Karpas-422 (cell line): ENCODE results near the gene TTC34. TPM values are rescaled to one million over a fixed set of nuclear protein-coding genes. Genes with fewer than 3 reads are reported as not detected.

Experiments used
- DNase-seq: peaks from one replicate; pipeline ENCODE4 v3.0.0-alpha.2; 2015
- H2AFZ ChIP-seq: fragments of 200-600 bp; sonication (generic); 2 replicates; pipeline ENCODE4 v1.6.1; 2014; ENCODE audit warnings: antibody characterized with exemption, low read length, mixed read lengths
- H3K27ac ChIP-seq: fragments of 200-600 bp; sonication (generic); 2 replicates; pipeline ENCODE4 v1.5.1; 2014; ENCODE audit warnings: mild to moderate bottlenecking, low read length, moderate library complexity
- H3K27me3 ChIP-seq: fragments of 200-600 bp; sonication (generic); 2 replicates; pipeline ENCODE4 v1.6.1; 2014; ENCODE audit warnings: low read length, mixed read lengths
- H3K36me3 ChIP-seq: fragments of 200-600 bp; sonication (generic); 2 replicates; pipeline ENCODE4 v1.6.1; 2014; ENCODE audit warnings: low read length, mixed read lengths; ENCODE audit not compliant: insufficient read depth
- H3K4me1 ChIP-seq: fragments of 200-600 bp; sonication (generic); 2 replicates; pipeline ENCODE4 v1.6.1; 2014; ENCODE audit warnings: mild to moderate bottlenecking, low read length, mixed read lengths
- H3K4me2 ChIP-seq: fragments of 200-600 bp; sonication (generic); 2 replicates; pipeline ENCODE4 v1.6.1; 2014; ENCODE audit warnings: low read length, low read depth, mild to moderate bottlenecking; ENCODE audit not compliant: poor library complexity, severe bottlenecking
- H3K4me3 ChIP-seq: fragments of 200-600 bp; sonication (generic); 2 replicates; pipeline ENCODE4 v1.5.1; 2014; ENCODE audit warnings: mild to moderate bottlenecking, antibody characterized with exemption, low read length, mixed read lengths
- H3K79me2 ChIP-seq: fragments of 200-600 bp; sonication (generic); 2 replicates; pipeline ENCODE4 v1.6.1; 2014; ENCODE audit warnings: mild to moderate bottlenecking, low read length, mixed read lengths
- H3K9ac ChIP-seq: fragments of 200-600 bp; sonication (generic); 2 replicates; pipeline ENCODE4 v1.6.0; 2014; ENCODE audit warnings: low read length
- H3K9me2 ChIP-seq: fragments of 200-600 bp; sonication (generic), shearing (Covaris generic); replicated peaks from 2 replicates; pipeline ENCODE4 v1.6.0; 2014; ENCODE audit warnings: mild to moderate bottlenecking, low read length, moderate library complexity; ENCODE audit not compliant: insufficient read depth
- H3K9me3 ChIP-seq: fragments of 300-700, 200-600 bp; sonication (generic); 2 replicates; pipeline ENCODE4 v1.6.1; 2014; ENCODE audit warnings: low read length, mixed read lengths
- H4K20me1 ChIP-seq: fragments of 200-600 bp; sonication (generic); 2 replicates; pipeline ENCODE4 v1.6.1; 2014; ENCODE audit warnings: mild to moderate bottlenecking, antibody characterized with exemption, low read length, low read depth; ENCODE audit not compliant: insufficient read depth
- total RNA-seq: library from RNA; depleted of rRNA; stranded (reverse); fragments of >200 nt; shearing (Covaris generic); gene quantifications from 2 replicates; pipeline ENCODE4 v1.2.3, GENCODE V29; 2014; ENCODE audit warnings: low replicate concordance

Gene TTC34
- total RNA-seq, 1 experiment from 2014 or later, result 1.0 TPM

- no peak for DNase-seq
- Histone ChIP-seq H4K20me1 (no peaks in the 10 kb centered on the region), H3K79me2 (no peaks in the 10 kb centered on the region), H2AFZ (no peak overlapping the region), H3K9ac (no peak overlapping the region), H3K27me3 (no peaks in the 10 kb centered on the region), H3K9me2 (no peaks in the 10 kb centered on the region), H3K27ac (no peak overlapping the region), H3K4me2 (no peak overlapping the region), H3K36me3 (no peaks in the 10 kb centered on the region), H3K4me1 (no peaks in the 10 kb centered on the region), H3K9me3 (no peaks in the 10 kb centered on the region), H3K4me3 (no peak overlapping the region)
Observed at GRCh38 chr1:2807036-2807435, 5.5 kb upstream of the TTC34 start.

- Histone ChIP-seq H4K20me1 (no peaks in the 10 kb centered on the region), H2AFZ (no peak overlapping the region), H3K27ac (no peak overlapping the region), H3K9me3 (no peaks in the 10 kb centered on the region), H3K36me3 (no peaks in the 10 kb centered on the region), H3K79me2 (no peaks in the 10 kb centered on the region), H3K4me2 (no peak overlapping the region), H3K4me3 (no peak overlapping the region), H3K9ac (no peak overlapping the region), H3K4me1 (no peaks in the 10 kb centered on the region), H3K27me3 (no peaks in the 10 kb centered on the region), H3K9me2 (no peaks in the 10 kb centered on the region)
- no peak for DNase-seq
Observed at GRCh38 chr1:2806591-2806990, 5.1 kb upstream of the TTC34 start.

GRCh38 chr1:2805801-2806430 lies 4.4 kb upstream of the TTC34 start:
- H3K4me2 ChIP-seq, result no peak overlapping the region
- no peak for DNase-seq
- H4K20me1 ChIP-seq, result no peaks in the 10 kb centered on the region
- H3K9ac ChIP-seq, result no peak overlapping the region
- no peaks in the 10 kb centered on the region for H3K36me3 ChIP-seq
- no peaks in the 10 kb centered on the region for H3K9me2 ChIP-seq
- no peak overlapping the region for H3K4me3 ChIP-seq
- H3K9me3 ChIP-seq, result no peaks in the 10 kb centered on the region
- H3K4me1 ChIP-seq, result no peaks in the 10 kb centered on the region
- H2AFZ ChIP-seq, result no peak overlapping the region
- H3K27me3 ChIP-seq, result no peaks in the 10 kb centered on the region
- no peaks in the 10 kb centered on the region for H3K79me2 ChIP-seq
- no peak overlapping the region for H3K27ac ChIP-seq

- Histone ChIP-seq H3K4me3 (no peak overlapping the region), H3K79me2 (no peaks in the 10 kb centered on the region), H4K20me1 (no peaks in the 10 kb centered on the region), H3K9me3 (no peaks in the 10 kb centered on the region), H3K27ac (no peak overlapping the region), H3K36me3 (no peaks in the 10 kb centered on the region), H3K9me2 (no peaks in the 10 kb centered on the region), H3K27me3 (no peaks in the 10 kb centered on the region), H3K9ac (no peak overlapping the region), H3K4me2 (no peak overlapping the region), H3K4me1 (no peaks in the 10 kb centered on the region), H2AFZ (no peak overlapping the region)
- no peak for DNase-seq
Observed at GRCh38 chr1:2804628-2805351, 3.3 kb upstream of the TTC34 start.

GRCh38 chr1:2803931-2804627 lies 2.6 kb upstream of the TTC34 start:
- no peak for DNase-seq
- H4K20me1 ChIP-seq, result no peaks in the 10 kb centered on the region
- H3K4me2 ChIP-seq, result no peak overlapping the region
- H3K36me3 ChIP-seq, result no peaks in the 10 kb centered on the region
- H3K27ac ChIP-seq, result no peak overlapping the region
- H3K79me2 ChIP-seq, result no peaks in the 10 kb centered on the region
- H3K4me1 ChIP-seq, result no peaks in the 10 kb centered on the region
- no peaks in the 10 kb centered on the region for H3K27me3 ChIP-seq
- no peaks in the 10 kb centered on the region for H3K9me3 ChIP-seq
- H3K9ac ChIP-seq, result no peak overlapping the region
- no peak overlapping the region for H3K4me3 ChIP-seq
- no peaks in the 10 kb centered on the region for H3K9me2 ChIP-seq
- H2AFZ ChIP-seq, result no peak overlapping the region

- Histone ChIP-seq H3K27ac (no peak overlapping the region), H3K4me3 (no peak overlapping the region), H3K4me2 (no peak overlapping the region), H3K27me3 (no peaks in the 10 kb centered on the region), H3K9me2 (no peaks in the 10 kb centered on the region), H3K9ac (no peak overlapping the region), H2AFZ (no peak overlapping the region), H3K36me3 (no peaks in the 10 kb centered on the region), H4K20me1 (no peaks in the 10 kb centered on the region), H3K9me3 (no peaks in the 10 kb centered on the region), H3K4me1 (no peaks in the 10 kb centered on the region), H3K79me2 (no peaks in the 10 kb centered on the region)
- no peak for DNase-seq
Observed at GRCh38 chr1:2803086-2803930, 1.8 kb upstream of the TTC34 start.

GRCh38 chr1:2802421-2802961 lies 998 bp upstream of the TTC34 start:
- Histone ChIP-seq H3K36me3 (no peaks in the 10 kb centered on the region), H2AFZ (no peak overlapping the region), H3K9ac (no peak overlapping the region), H3K79me2 (no peaks in the 10 kb centered on the region), H3K9me3 (no peaks in the 10 kb centered on the region), H3K27ac (no peak overlapping the region), H3K4me3 (no peak overlapping the region), H3K27me3 (no peaks in the 10 kb centered on the region), H3K9me2 (no peaks in the 10 kb centered on the region), H3K4me2 (no peak overlapping the region), H4K20me1 (no peaks in the 10 kb centered on the region), H3K4me1 (no peaks in the 10 kb centered on the region)
- DNase-seq, result no peak
